ENCODE results near the gene NPIPA5.
"Not testable (repeated sequence)": the region's sequence is repeated elsewhere in the genome, so short reads cannot be mapped to it uniquely, and the experiment has no call there.

The NPIPA5 gene

DNA sequence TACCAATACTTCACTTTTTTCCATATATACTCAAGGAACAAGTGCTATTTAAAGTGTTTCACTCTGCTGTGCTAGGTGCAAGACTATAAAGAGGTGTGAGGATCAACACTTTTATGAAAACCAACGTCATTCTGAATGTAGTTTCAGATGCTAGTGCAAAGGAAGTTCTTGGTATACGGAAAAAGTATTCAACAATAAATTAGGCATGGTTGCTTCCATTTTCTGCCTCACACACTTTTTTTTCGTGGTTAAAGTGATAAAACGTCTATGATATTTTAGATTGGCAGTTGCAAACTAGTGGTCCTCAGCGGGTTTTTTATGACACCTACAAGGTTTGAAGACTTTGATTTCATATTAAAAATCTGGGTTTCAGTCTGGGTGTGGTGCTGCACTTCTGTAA lies 11.8 kb upstream of the NPIPA5 start:
- not testable (repeated sequence) for DNase-seq

GRCh38 chr16:15388060-15388459 lies 10.0 kb upstream of the NPIPA5 start:
- not testable (repeated sequence) for DNase-seq

GRCh38 chr16:15382810-15383209 lies 4.7 kb upstream of the NPIPA5 start:
- DNase-seq: not testable (repeated sequence)

GRCh38 chr16:15357495-15357894 lies 20.6 kb downstream of the NPIPA5 start:
- DNase-seq: not testable (repeated sequence)

GRCh38 chr16:15354846-15355245 lies 23.2 kb downstream of the NPIPA5 start:
- not testable (repeated sequence) for DNase-seq

DNA sequence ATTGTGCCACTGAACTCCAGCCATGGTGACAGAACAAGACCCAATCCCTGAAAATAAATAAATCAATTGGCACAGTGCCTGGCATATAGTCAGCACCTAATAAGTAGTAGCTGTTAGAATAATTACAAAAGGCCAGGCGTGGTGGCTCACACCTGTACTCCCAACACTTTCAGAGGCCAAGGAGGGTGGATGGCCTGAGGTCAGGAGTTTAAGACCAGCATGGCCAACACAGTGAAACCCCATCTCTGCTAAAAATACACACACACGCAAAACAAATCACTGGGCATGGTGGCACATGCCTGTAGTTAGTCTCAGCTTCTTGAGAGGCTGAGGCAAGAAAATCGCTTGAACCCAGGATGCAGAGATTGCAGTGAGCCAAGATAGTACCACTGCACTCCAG lies 25.2 kb downstream of the NPIPA5 start:
- not testable (repeated sequence) for DNase-seq

GRCh38 chr16:15351745-15352144 lies 26.3 kb downstream of the NPIPA5 start:
- DNase-seq: not testable (repeated sequence)

DNA sequence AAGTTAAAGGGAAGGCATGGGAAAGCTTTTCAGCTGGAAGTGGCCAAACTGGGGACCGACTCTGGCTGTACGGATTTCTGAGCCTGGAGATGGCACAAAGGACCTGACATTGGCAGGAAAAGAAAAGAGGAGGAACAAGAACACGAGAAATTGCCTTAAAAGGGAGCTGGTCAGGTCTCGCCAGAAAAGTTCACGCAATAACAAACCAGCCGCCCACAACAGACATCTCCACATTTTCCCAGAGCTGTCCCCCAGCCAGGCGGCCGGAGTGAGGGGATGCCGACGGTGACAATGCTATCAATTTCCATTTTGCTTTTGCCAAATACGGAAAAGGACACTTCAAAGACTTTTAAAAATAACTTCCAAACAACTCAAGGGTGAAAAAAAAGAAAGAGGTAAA lies 26.8 kb downstream of the NPIPA5 start:
- DNase-seq: not testable (repeated sequence)

- not testable (repeated sequence) for DNase-seq
These were observed 29.4 kb downstream of the NPIPA5 start for GRCh38 chr16:15348721-15349120.

DNA sequence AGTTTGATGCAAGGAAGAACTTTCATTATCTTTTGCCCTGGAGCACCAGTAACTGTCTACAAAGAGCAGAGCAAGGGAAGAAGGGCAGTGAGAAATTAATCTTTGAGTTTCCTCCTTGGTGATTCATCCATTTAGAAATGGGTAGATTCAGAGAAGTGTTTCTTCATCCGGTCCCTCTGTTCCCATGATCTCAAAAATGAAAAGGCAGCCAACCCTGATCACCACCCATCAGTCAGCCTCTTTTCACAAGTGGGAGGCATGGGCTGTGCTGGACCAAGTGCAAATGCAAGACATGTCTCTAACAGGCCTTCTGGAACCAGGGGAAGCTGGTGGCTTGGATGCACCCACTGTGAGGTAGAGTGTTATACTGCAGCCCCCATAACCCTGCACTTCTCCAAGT lies 35.8 kb downstream of the NPIPA5 start:
- DNase-seq: not testable (repeated sequence)

- DNase-seq: not testable (repeated sequence)
These were observed 39.1 kb downstream of the NPIPA5 start for GRCh38 chr16:15338986-15339385.

- DNase-seq: not testable (repeated sequence)
These were observed 40.0 kb downstream of the NPIPA5 start for GRCh38 chr16:15337974-15338605.

DNA sequence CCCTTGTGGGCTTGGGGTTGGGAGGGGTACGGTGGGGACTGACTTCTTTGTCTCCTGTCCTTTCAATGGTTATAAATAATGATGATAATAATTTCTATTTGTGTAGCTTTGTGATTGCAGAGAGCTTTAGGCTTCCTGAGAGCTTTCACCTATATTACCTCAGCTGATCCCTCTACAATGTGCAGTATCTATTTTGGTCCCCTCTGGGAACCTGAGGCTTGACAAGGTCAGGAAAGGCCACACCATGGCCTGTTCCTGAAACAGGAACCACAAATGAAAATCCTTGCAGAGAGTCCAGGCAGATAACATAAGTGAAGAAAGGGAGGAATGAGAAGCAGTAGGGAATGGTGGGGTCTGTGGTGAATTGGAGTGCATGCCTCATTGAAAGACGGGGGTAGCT lies 42.5 kb downstream of the NPIPA5 start:
- not testable (repeated sequence) for DNase-seq

DNA sequence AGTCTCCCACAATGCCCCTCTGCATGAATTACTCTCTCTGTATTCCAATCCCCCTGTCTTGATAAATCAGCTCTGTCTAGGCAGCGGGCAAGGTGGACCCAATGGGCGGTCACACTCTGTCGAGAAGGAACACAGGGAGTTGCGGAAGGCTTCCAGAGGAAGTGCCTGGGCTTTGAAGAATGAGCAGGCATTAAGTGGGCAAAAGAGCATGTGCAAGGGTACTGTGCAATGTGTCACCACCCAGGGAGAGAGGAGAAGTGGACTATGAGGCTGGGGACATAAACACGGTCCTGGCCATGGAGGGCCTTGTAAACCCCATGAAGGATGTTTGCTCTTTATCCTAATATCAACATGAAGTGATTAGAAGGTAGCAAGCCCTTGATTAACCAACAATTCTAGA lies 44.1 kb downstream of the NPIPA5 start:
- not testable (repeated sequence) for DNase-seq

DNA sequence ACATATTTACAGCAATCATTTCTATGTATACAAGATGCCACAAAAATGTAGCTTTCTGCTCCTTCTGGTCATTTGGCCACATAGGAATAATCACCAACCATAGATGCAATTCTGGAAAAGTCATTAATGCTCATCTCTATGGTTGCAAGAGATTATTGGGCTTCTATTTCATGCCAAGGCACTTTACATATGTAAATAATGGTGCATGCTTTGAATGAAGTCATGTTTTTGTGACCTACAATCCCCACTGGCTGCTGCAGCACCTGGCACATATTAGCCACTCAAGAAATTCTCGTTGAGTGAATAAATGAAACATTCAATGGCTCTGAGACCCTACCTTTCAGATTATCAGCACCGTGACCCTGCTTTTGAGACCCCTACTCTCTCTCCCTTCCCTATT lies 47.1 kb downstream of the NPIPA5 start:
- DNase-seq: not testable (repeated sequence)

DNA sequence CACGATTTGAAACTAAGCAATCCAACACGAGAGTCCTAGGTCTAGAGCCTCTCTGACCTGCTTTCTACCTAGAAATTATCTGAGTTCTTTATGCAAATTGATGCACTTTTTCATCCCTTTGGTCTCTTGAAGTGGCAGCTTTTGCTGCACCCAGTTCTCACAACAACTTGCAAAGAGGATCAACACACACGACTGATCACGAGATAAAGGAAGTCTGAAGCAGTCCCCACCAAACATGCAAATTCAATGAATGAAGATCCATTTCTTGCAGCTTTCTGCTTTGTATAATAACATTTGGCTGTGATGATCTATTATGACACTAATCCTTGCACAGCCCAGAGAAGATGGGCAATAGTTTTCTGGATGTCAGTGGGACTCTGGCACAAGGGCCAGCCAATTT lies 53.1 kb downstream of the NPIPA5 start:
- not testable (repeated sequence) for DNase-seq

- not testable (repeated sequence) for DNase-seq
These were observed 54.7 kb downstream of the NPIPA5 start for GRCh38 chr16:15323373-15323772.

DNA sequence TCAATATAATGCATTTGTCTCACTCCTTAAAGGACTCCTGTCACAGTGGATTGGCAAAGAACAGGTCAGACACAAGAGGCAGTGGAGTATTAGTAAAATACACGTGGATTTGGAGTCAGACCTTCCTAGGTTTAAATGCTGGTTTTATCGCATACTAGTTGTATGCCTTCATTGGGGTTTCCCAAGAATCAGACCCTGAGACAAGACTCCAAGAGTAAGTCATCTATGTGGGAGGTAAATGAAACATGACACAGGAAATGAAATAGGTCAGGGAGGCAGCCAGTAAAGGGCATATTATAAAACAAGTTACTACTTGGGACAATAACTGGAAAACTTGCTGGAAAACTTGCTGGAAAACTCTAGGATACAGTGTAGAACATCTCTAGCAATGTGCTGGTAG lies 56.9 kb downstream of the NPIPA5 start:
- not testable (repeated sequence) for DNase-seq

DNA sequence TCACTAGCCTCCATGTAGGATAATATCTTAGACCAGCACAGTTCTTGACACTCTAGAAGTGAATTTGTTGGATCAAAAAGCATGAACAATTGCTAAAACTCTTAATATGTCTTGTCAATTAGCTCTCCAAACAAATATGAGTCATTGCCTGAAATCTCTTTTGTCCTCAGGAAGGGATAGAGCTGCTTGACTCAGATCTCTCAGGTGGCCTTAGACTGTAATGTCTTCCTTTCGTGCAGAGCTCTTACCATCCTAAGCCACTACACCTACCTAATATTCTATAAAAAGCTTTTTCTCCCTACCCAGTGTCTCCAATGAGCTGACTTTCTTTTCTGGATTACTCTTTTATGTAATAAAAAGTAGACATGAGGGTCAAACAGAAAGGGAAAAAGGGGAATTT lies 63.5 kb downstream of the NPIPA5 start:
- not testable (repeated sequence) for DNase-seq
